ENCODE measurements around the gene TOB2. TPM values are rescaled to one million over a fixed set of nuclear protein-coding genes. Genes with fewer than 3 reads are reported as not detected.

TOB2 gene
- total RNA-seq, 2 donors from 2014 or later, result 30.8 to 44.0 TPM

Other genes starting within 250 kb of the TOB2 start
- gene L3MBTL2, start 241.5 kb downstream of the TOB2 start, total RNA-seq, result 10 to 100 TPM; 28.9 to 31.1 TPM
- gene CHADL, start 205.9 kb downstream of the TOB2 start, total RNA-seq, result 1 to 10 TPM; 1.6 to 3.5 TPM
- gene RANGAP1, start 160.6 kb downstream of the TOB2 start, total RNA-seq, result 100 to 1,000 TPM; 114 to 142 TPM
- gene ZC3H7B, start 145.3 kb downstream of the TOB2 start, total RNA-seq, result 10 to 100 TPM; 33.5 to 35.9 TPM
- gene TEF, start 64.9 kb downstream of the TOB2 start, total RNA-seq, result 1 to 10 TPM; 4.8 to 7.4 TPM
- gene PHF5A, start 21.9 kb upstream of the TOB2 start, total RNA-seq, result 10 to 100 TPM; 31.7 to 39.6 TPM
- 10 to 100 TPM; 77.2 to 81.9 TPM for gene ACO2, start 22.3 kb upstream of the TOB2 start, total RNA-seq
- 10 to 100 TPM; 11.2 to 19.5 TPM for gene POLR3H, start 97.7 kb upstream of the TOB2 start, total RNA-seq
- not detected for gene CSDC2, start 114.2 kb upstream of the TOB2 start, total RNA-seq
- 10 to 100 TPM; 23.1 to 25.3 TPM for gene PMM1, start 143.0 kb upstream of the TOB2 start, total RNA-seq
- gene DESI1, start 174.2 kb upstream of the TOB2 start, total RNA-seq, result 10 to 100 TPM; 16.3 to 19.1 TPM
- gene XRCC6, start 174.5 kb upstream of the TOB2 start, total RNA-seq, result 100 to 1,000 TPM; 147 to 165 TPM
- gene SNU13, start 242.1 kb upstream of the TOB2 start, total RNA-seq, result 100 to 1,000 TPM; 120 to 148 TPM

Measured in T-helper 17 cell (primary cell).